HepG2 (cell line): ENCODE data around the gene GRID1. TPM values are rescaled to one million over a fixed set of nuclear protein-coding genes. Genes with fewer than 3 reads are reported as not detected.

Experiments used
- ATF7-NPFF ChIP-seq: sonication (generic); formaldehyde crosslinking; IDR thresholded peaks from 2 replicates; pipeline ENCODE4 v1.8.1; 2023; ENCODE audit warnings: mild to moderate bottlenecking, low read depth, missing genetic modification reagents, moderate library complexity
- BRD4 ChIP-seq: sonication (generic); formaldehyde crosslinking; IDR thresholded peaks from 2 replicates; pipeline ENCODE4 v1.4.0; 2020; ENCODE audit warnings: missing genetic modification reagents
- CBFB ChIP-seq: sonication (generic); formaldehyde crosslinking; IDR thresholded peaks from 2 replicates; pipeline ENCODE4 v1.4.0; 2020; ENCODE audit warnings: missing genetic modification reagents
- CBX2 ChIP-seq, 2 experiments: fragments of 200-600 bp in 1 of 2; sonication (generic); formaldehyde crosslinking in 1 of 2; IDR thresholded peaks; 2 replicates each; pipeline versions ENCODE4 v1.7.0 to v1.8.1; 2018 to 2022; ENCODE audit warnings: low read depth in 2 of 2, low read length in 1 of 2, mild to moderate bottlenecking in 1 of 2, missing genetic modification reagents in 1 of 2
- CBX5 ChIP-seq: sonication (generic); formaldehyde crosslinking; IDR thresholded peaks from 2 replicates; pipeline ENCODE4 v1.4.0; 2020; ENCODE audit warnings: missing genetic modification reagents, borderline replicate concordance
- ERF ChIP-seq: IDR thresholded peaks from 2 replicates; pipeline ENCODE4 v1.6.1; 2018; ENCODE audit warnings: missing biosample characterization, missing genetic modification reagents
- HINFP ChIP-seq: sonication (generic); formaldehyde crosslinking; IDR thresholded peaks from 2 replicates; pipeline ENCODE4 v1.4.0; 2020; ENCODE audit warnings: low read depth, mild to moderate bottlenecking, missing genetic modification reagents
- JDP2 ChIP-seq: sonication (generic); formaldehyde crosslinking; IDR thresholded peaks from 2 replicates; pipeline ENCODE4 v1.8.1; 2022; ENCODE audit warnings: missing genetic modification reagents, borderline replicate concordance
- KDM4B ChIP-seq: sonication (generic); formaldehyde crosslinking; IDR thresholded peaks from 2 replicates; pipeline ENCODE4 v1.4.0; 2020; ENCODE audit warnings: missing genetic modification reagents
- KLF6 ChIP-seq: IDR thresholded peaks from 2 replicates; pipeline ENCODE4 v1.8.0; 2016; ENCODE audit warnings: missing biosample characterization, missing genetic modification reagents
- MED8 ChIP-seq: sonication (generic); formaldehyde crosslinking; IDR thresholded peaks from 2 replicates; pipeline ENCODE4 v1.8.1; 2023; ENCODE audit warnings: mild to moderate bottlenecking, missing genetic modification reagents; ENCODE audit not compliant: insufficient replicate concordance
- MTA3 ChIP-seq: sonication (generic); formaldehyde crosslinking; IDR thresholded peaks from 2 replicates; pipeline ENCODE4 v1.4.0; 2020; ENCODE audit warnings: missing genetic modification reagents
- SETDB1 ChIP-seq: sonication (generic); formaldehyde crosslinking; IDR thresholded peaks from 2 replicates; pipeline ENCODE4 v1.5.1; 2020; ENCODE audit warnings: missing genetic modification reagents, mild to moderate bottlenecking, borderline replicate concordance
- SRSF1 ChIP-seq: fragments of 200-400 bp; formaldehyde crosslinking; optimal IDR thresholded peaks from 2 replicates; pipeline ENCODE3; 2017; ENCODE audit warnings: mild to moderate bottlenecking, low read depth, low read length, moderate library complexity
- SRSF4 ChIP-seq: fragments of 200-400 bp; formaldehyde crosslinking; IDR thresholded peaks from one replicate; pipeline ENCODE4 v1.6.1; 2018; ENCODE audit warnings: mild to moderate bottlenecking, low read depth, low read length, moderate library complexity; ENCODE audit not compliant: poor library complexity, severe bottlenecking
- U2AF2 ChIP-seq: fragments of 200-400 bp; formaldehyde crosslinking; IDR thresholded peaks from 2 replicates; pipeline ENCODE4 v1.6.1; 2017; ENCODE audit warnings: low read depth, mild to moderate bottlenecking, low read length
- ZFP82 ChIP-seq: sonication (generic); formaldehyde crosslinking; IDR thresholded peaks from 2 replicates; pipeline ENCODE4 v1.5.1; 2020; ENCODE audit warnings: mild to moderate bottlenecking, missing genetic modification reagents, borderline replicate concordance
- ZFY ChIP-seq: sonication (generic); formaldehyde crosslinking; IDR thresholded peaks from 2 replicates; pipeline ENCODE4 v1.4.0; 2020; ENCODE audit warnings: missing genetic modification reagents
- ZNF207 ChIP-seq: fragments of 450-650 bp; IDR thresholded peaks from 2 replicates; pipeline ENCODE4 v1.6.1; 2016; ENCODE audit warnings: antibody characterized with exemption, borderline replicate concordance
- ZNF331 ChIP-seq: sonication (generic); formaldehyde crosslinking; IDR thresholded peaks from 2 replicates; pipeline ENCODE4 v1.4.0; 2020; ENCODE audit warnings: missing genetic modification reagents
- ZNF343 ChIP-seq: sonication (generic); formaldehyde crosslinking; IDR thresholded peaks from 2 replicates; pipeline ENCODE4 v1.4.0; 2020; ENCODE audit warnings: mild to moderate bottlenecking, missing genetic modification reagents
- ZNF350 ChIP-seq: sonication (generic); formaldehyde crosslinking; IDR thresholded peaks from 2 replicates; pipeline ENCODE4 v1.4.0; 2020; ENCODE audit warnings: mild to moderate bottlenecking, low read depth, missing genetic modification reagents, borderline replicate concordance
- ZNF569 ChIP-seq: sonication (generic); formaldehyde crosslinking; IDR thresholded peaks from 2 replicates; pipeline ENCODE4 v1.5.0; 2020; ENCODE audit warnings: mild to moderate bottlenecking, missing genetic modification reagents, moderate library complexity, borderline replicate concordance
- ZNF598 ChIP-seq: sonication (generic); formaldehyde crosslinking; IDR thresholded peaks from 2 replicates; pipeline ENCODE4 v1.5.1; 2020; ENCODE audit warnings: mild to moderate bottlenecking, missing genetic modification reagents, borderline replicate concordance
- ZNF749 ChIP-seq: sonication (generic); formaldehyde crosslinking; IDR thresholded peaks from 2 replicates; pipeline ENCODE4 v1.8.0; 2022; ENCODE audit warnings: mild to moderate bottlenecking, missing genetic modification reagents, moderate library complexity, borderline replicate concordance
- ZNF800 ChIP-seq: sonication (generic); formaldehyde crosslinking; IDR thresholded peaks from 2 replicates; pipeline ENCODE4 v1.4.0; 2020; ENCODE audit warnings: missing genetic modification reagents
- ZSCAN29 ChIP-seq: sonication (generic); formaldehyde crosslinking; conservative IDR thresholded peaks from 2 replicates; pipeline ENCODE4 v1.4.0; 2020; ENCODE audit warnings: mild to moderate bottlenecking, missing genetic modification reagents
- polyA plus RNA-seq, 8 experiments: library from polyadenylated mRNA; depleted of rRNA in 3 of 8; stranded (reverse) in 7 of 8; unstranded in 1 of 8; fragments of >200 nt; fragmentation: Illumina TruSeq in 4 of 8; extraction: Trizol in 4 of 8; gene quantifications; 2 replicates each; pipeline versions ENCODE4 v1.2.1 to v1.2.3, GENCODE V29; 2011 to 2016; ENCODE audit warnings: low read depth in 4 of 8, missing spikeins in 1 of 8, mixed read lengths in 1 of 8; ENCODE audit not compliant: insufficient read depth in 1 of 8
- total RNA-seq, 5 experiments: library from RNA; depleted of rRNA; stranded (reverse); fragments of >200 nt; fragmentation: Illumina TruSeq; extraction: Trizol; gene quantifications; 2 replicates each; pipeline ENCODE4 v1.2.3, GENCODE V29; 2016; ENCODE audit warnings: low read depth in 1 of 5

The GRID1 gene
- total and polyA plus RNA-seq, 2 of the 13 experiments (the other 11 are each of a cell fraction or from before 2014, with no cell fraction given) = 0.05 TPM; not detected in 1

- TF ChIP-seq SRSF4 (no peak), ZNF331 (CRISPR knock-in tag) (0 out of 2 replicates have a peak, but pooled peaks have one; percentile 36), ZSCAN29 (0 out of 2 replicates have a peak, but pooled peaks have one; percentile 47), ZNF207 (no peak), BRD4 (CRISPR knock-in tag) (no peak), CBX2 (IDR thresholded peaks at IDR 0.05; ENCODE audit: low read depth, low read length) (no peak), CBX2 (CRISPR knock-in tag; IDR thresholded peaks at IDR 0.05; ENCODE audit: low read depth) (no peak), JDP2 (CRISPR knock-in tag) (no peak), ZNF800 (peak; percentile 81; the same call in 1 of the 2 replicates), ATF7-NPFF (CRISPR knock-in tag) (0 out of 2 replicates have a peak, but pooled peaks have one; percentile 31), ZFY (CRISPR knock-in tag) (peak; percentile 55), ZNF749 (0 out of 2 replicates have a peak, but pooled peaks have one; percentile 36), HINFP (0 out of 2 replicates have a peak, but pooled peaks have one; percentile 32), ZNF569 (CRISPR knock-in tag) (no peak), ZFP82 (CRISPR knock-in tag) (no peak), ZNF598 (CRISPR knock-in tag) (0 out of 2 replicates have a peak, but pooled peaks have one; percentile 51), KDM4B (no peak), CBFB (0 out of 2 replicates have a peak, but pooled peaks have one; percentile 37), MED8 (no peak), U2AF2 (no peak), CBX5 (CRISPR knock-in tag) (no peak), SRSF1 (no peak), MTA3 (no peak), ERF (CRISPR knock-in tag) (peak; percentile 25; the same call in 1 of the 2 replicates), SETDB1 (CRISPR knock-in tag) (no peak), KLF6 (CRISPR knock-in tag) (no peak), ZNF343 (no peak), ZNF350 (CRISPR knock-in tag) (0 out of 2 replicates have a peak, but pooled peaks have one; percentile 4)
Observed at GRCh38 chr10:86376852-86377796, 10.5 kb upstream of the GRID1 start (continued).
